Esophagus squamous epithelium (tissue), 5 donors: ENCODE results near the gene STYXL1. TPM values are rescaled to one million over a fixed set of nuclear protein-coding genes. Genes with fewer than 3 reads are reported as not detected.

Experiments
- DNase-seq: peaks from one replicate; lab custom pipeline; 2025; lab: John Stamatoyannopoulos, UW
- H3K27ac ChIP-seq, 4 donors: fragments of 200-600 bp; sonication (generic); one replicate each; pipeline ENCODE4 v1.5.1; 2016 to 2019; ENCODE audit warnings: mild to moderate bottlenecking in 1 of 4
- H3K27me3 ChIP-seq, 4 donors: fragments of 200-600 bp; sonication (generic); 1 replicate in 3 of 4; 2 replicates in 1 of 4; pipeline versions ENCODE4 v1.5.1 to v1.6.0; 2017 to 2021; ENCODE audit warnings: antibody characterized with exemption in 1 of 4
- H3K36me3 ChIP-seq, 3 donors: fragments of 200-600 bp; sonication (generic); one replicate each; pipeline ENCODE4 v1.5.1; 2016 to 2019
- H3K4me1 ChIP-seq, 3 donors: fragments of 200-600 bp; sonication (generic); one replicate each; pipeline ENCODE4 v1.5.1; 2017 to 2019
- H3K4me3 ChIP-seq, 4 donors: fragments of 200-600 bp; sonication (generic); 1 replicate in 3 of 4; 2 replicates in 1 of 4; pipeline ENCODE4 v1.5.1; 2016 to 2019; ENCODE audit warnings: mild to moderate bottlenecking in 2 of 4, moderate library complexity in 1 of 4
- H3K9me3 ChIP-seq, 3 donors: fragments of 200-600 bp; sonication (generic); one replicate each; pipeline ENCODE4 v1.5.1; 2016 to 2019
- POLR2A ChIP-seq, 4 donors: fragments of 450-650 bp; IDR thresholded peaks; one replicate each; pipeline ENCODE4 v1.6.1; 2017; ENCODE audit warnings: antibody characterized with exemption in 4 of 4, mild to moderate bottlenecking in 4 of 4, moderate library complexity in 3 of 4
- WGBS, 2 donors: methylation state at CpG; one replicate each; pipeline ENCODE4 v1.1.5; 2018; 5-methylcytosine and 5-hydroxymethylcytosine counted together
- intact Hi-C: fragments of 100-400 bp; cut with DNase I; formaldehyde crosslinking; loops from one replicate; pipeline ENCODE4 v1.15.0; 2022
- small RNA-seq, 4 donors: library from RNA; depleted of rRNA; stranded (forward); fragments of <200 nt; gene quantifications; one replicate each; pipeline ENCODE3, GENCODE V24; 2016
- total RNA-seq, 4 donors: library from RNA; depleted of rRNA; stranded (reverse); fragments of >200 nt; gene quantifications; one replicate each; pipeline ENCODE4 v1.1.0, GENCODE V29; 2016
- TF ChIP-seq, protein P1 (sequence below), 6 experiments: fragments of 450-650 bp in 4 of 6; fragments of 200-600 bp in 2 of 6; sonication (generic) in 2 of 6; IDR thresholded peaks; one replicate each; pipeline ENCODE4 v1.5.1; 2016 to 2019; ENCODE audit warnings: antibody characterized with exemption in 6 of 6, mild to moderate bottlenecking in 4 of 6, moderate library complexity in 4 of 6
- donor health status: DM: yes; HTN: yes; CAD: no.

STYXL1 gene
- total RNA-seq, 4 donors from 2014 or later, result 19.3 to 45.7 (median 32.2) TPM

DNA sequence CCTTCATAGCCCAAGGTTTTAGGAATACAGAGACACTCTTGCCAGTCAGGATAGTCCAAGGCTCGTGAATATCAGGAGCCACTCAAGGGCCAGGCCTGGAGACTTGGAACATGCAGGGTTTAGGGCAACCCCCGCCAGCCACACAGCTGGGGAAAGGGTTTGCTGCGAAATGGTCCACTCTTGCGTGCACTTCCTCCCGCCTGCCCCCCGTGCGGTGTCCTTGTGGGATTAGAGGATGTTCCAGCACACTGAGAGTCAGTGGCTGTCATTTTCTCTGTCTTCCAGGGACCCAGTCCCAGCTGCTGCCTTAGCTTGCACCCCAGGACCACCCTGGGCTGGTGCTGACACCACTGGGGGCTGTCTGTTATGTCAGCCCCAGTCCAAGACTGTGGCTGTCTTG lies 94.4 kb downstream of the STYXL1 start:
- Histone ChIP-seq H3K27me3 (no peaks in the 10 kb centered on the region), H3K4me1 (peaks cover 9 to 46% (median 9%) of the 10 kb centered on the region in 3 donors), H3K36me3 (peaks cover 12 to 51% (median 22%) of the 10 kb centered on the region in 3 donors), H3K4me3 (no peak overlapping the region), H3K9me3 (no peaks in the 10 kb centered on the region), H3K27ac (no peak overlapping the region)
- no peak for DNase-seq
- intact Hi-C loops, result no loop called here
- TF ChIP-seq, protein P1, sequence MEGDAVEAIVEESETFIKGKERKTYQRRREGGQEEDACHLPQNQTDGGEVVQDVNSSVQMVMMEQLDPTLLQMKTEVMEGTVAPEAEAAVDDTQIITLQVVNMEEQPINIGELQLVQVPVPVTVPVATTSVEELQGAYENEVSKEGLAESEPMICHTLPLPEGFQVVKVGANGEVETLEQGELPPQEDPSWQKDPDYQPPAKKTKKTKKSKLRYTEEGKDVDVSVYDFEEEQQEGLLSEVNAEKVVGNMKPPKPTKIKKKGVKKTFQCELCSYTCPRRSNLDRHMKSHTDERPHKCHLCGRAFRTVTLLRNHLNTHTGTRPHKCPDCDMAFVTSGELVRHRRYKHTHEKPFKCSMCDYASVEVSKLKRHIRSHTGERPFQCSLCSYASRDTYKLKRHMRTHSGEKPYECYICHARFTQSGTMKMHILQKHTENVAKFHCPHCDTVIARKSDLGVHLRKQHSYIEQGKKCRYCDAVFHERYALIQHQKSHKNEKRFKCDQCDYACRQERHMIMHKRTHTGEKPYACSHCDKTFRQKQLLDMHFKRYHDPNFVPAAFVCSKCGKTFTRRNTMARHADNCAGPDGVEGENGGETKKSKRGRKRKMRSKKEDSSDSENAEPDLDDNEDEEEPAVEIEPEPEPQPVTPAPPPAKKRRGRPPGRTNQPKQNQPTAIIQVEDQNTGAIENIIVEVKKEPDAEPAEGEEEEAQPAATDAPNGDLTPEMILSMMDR (IDR thresholded peaks at IDR 0.05), result no peak
- no peak for TF ChIP-seq POLR2A (IDR thresholded peaks at IDR 0.05)
- 94 to 95% methylated on average over 4 to 7 of the region's 7 CpGs for WGBS, 2 donors

DNA sequence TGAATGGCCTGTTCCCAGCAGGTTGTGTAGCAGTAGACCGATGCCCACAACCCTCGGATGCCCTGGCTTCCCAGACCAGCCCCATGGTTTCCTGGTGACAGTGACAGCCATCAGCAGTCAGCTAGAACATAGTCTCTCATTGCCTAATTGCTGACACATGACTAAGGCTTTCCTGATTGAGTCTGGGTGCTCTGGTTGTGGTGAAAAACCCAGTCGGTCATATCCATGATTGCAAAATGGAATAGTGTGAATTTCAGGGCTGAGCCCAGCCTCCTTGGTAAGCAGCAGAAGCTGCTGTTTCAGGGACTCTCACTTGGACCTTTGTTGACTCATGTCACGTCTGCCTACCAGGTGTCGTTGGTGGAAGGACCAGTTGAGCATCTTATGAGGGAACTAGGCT lies 96.3 kb downstream of the STYXL1 start:
- H3K9me3 ChIP-seq, result no peaks in the 10 kb centered on the region
- H3K4me3 ChIP-seq, result no peak overlapping the region
- no peaks in the 10 kb centered on the region for H3K27me3 ChIP-seq
- intact Hi-C loops, result no loop called here
- H3K4me1 ChIP-seq, result peaks cover 8 to 51% (median 11%) of the 10 kb centered on the region in 3 donors
- peaks cover 0 to 46% (median 28%) of the 10 kb centered on the region in 3 donors for H3K36me3 ChIP-seq
- no peak for DNase-seq
- peak overlapping the region; percentile 46 to 81 (median 62) for H3K27ac ChIP-seq
- TF ChIP-seq, protein P1 (IDR thresholded peaks at IDR 0.05), result no peak
- no peak for TF ChIP-seq POLR2A (IDR thresholded peaks at IDR 0.05)
- 61 to 67% methylated on average over 2 to 3 of the region's 5 CpGs for WGBS, 2 donors

DNA sequence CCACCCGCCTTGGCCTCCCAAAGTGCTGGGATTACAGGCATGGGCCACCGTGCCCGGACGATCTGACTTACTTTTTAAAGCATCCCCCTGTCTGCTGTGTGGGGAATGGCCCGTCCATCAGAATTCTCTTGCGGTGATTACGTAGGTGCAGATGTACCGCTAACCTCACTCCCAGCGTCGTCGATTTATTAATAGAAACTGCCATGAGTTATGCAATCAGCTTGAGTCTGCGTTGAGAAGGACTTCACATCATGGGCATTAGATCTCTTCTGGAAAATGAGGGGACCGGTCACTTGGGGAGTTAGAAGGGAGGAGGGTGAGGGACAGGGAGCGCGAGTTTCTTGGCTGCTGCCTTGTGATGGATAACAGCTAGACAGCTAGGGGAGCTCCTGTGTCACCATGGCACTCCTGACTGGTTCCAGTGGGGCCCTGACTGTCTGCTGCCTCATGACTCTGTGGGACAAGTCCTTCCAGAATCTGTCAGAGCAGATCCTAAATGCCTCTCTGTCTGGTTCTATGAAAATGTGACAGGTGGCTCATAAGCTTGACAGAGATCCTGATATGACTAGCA lies 97.6 kb downstream of the STYXL1 start:
- no peaks in the 10 kb centered on the region for H3K27me3 ChIP-seq
- H3K36me3 ChIP-seq, result peaks cover 0 to 33% (median 16%) of the 10 kb centered on the region in 3 donors
- H3K9me3 ChIP-seq, result no peaks in the 10 kb centered on the region
- intact Hi-C loops, result no loop called here
- no peak overlapping the region for H3K4me3 ChIP-seq
- no peak for DNase-seq
- peaks cover 8 to 59% (median 24%) of the 10 kb centered on the region in 3 donors for H3K4me1 ChIP-seq
- TF ChIP-seq, protein P1 (IDR thresholded peaks at IDR 0.05), result no peak
- no peak for TF ChIP-seq POLR2A (IDR thresholded peaks at IDR 0.05)
- WGBS, 2 donors, result 79 to 83% methylated on average over 12 to 15 of the region's 15 CpGs
- H3K27ac ChIP-seq, result peak overlapping the region in 3 of 4 donors; percentile 38 to 81 (median 64)

DNA sequence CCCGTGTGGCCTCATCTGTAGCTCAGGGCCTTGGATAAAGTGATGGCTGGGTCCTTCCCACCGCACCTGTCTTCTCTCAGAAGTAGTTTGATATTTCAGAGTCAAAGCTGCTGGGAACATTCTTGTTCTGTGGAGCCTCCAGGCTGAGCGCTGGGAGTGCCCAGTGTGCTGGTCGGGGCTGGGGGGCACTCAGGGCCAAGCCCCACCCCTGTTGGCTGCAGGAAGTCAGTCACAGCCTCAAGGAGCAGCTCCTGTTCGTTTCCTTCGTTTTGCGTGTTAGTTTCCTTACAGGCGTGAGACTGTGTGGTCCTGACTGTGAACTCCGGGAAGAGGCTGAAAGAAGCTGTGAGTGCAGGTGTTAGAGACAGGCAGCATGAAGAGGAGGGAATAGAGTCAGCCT lies 99.6 kb downstream of the STYXL1 start:
- Histone ChIP-seq H3K4me3 (no peak overlapping the region), H3K9me3 (no peaks in the 10 kb centered on the region), H3K4me1 (peaks cover 21 to 79% (median 31%) of the 10 kb centered on the region in 3 donors), H3K36me3 (peaks cover 0 to 14% (median 6%) of the 10 kb centered on the region in 3 donors), H3K27ac (peak overlapping the region in 2 of 4 donors; percentile 9 to 47), H3K27me3 (no peaks in the 10 kb centered on the region)
- TF ChIP-seq, protein P1 (IDR thresholded peaks at IDR 0.05), result no peak
- TF ChIP-seq POLR2A (IDR thresholded peaks at IDR 0.05), result no peak
- no peak for DNase-seq
- 73 to 86% methylated on average over 6 to 8 of the region's 9 CpGs for WGBS, 2 donors
- intact Hi-C loops, result no loop called here

Small RNA genes lying within 50 kb of the gene (small RNA-seq; reads per million reads assigned to genes)
- gene RNU6-863P, result 0 reads per million in 4 donors

Other genes with a start within 250 kb of the STYXL1 start
- 1 to 10 TPM in 3 of 4 donors, not detected in 1; 2.2 to 3.9 (median 2.9) TPM for gene CCL24, start 234.2 kb downstream of the STYXL1 start, total RNA-seq
- gene RHBDD2, start 169.0 kb downstream of the STYXL1 start, total RNA-seq, result 10 to 100 TPM; 27.0 to 38.2 (median 33.5) TPM
- gene POR, start 132.8 kb downstream of the STYXL1 start, total RNA-seq, result 100 to 1,000 TPM in 1 of 4 donors, 10 to 100 TPM in 3; 71.0 to 116 (median 81.6) TPM
- gene TMEM120A, start 53.4 kb downstream of the STYXL1 start, total RNA-seq, result 10 to 100 TPM; 14.4 to 53.9 (median 20.1) TPM
- gene MDH2, start 106 bp upstream of the STYXL1 start, total RNA-seq, result 100 to 1,000 TPM in 3 of 4 donors, 10 to 100 TPM in 1; 92.5 to 160 (median 131) TPM
- 10 to 100 TPM in 2 of 4 donors, 1 to 10 TPM in 2; 8.0 to 22.4 (median 10.8) TPM for gene SRRM3, start 153.9 kb upstream of the STYXL1 start, total RNA-seq